Measurements from ENCODE around the gene MEIOB.
"Not testable (repeated sequence)": the region's sequence is repeated elsewhere in the genome, so short reads cannot be mapped to it uniquely, and the experiment has no call there.

MEIOB gene

GRCh38 chr16:1887711-1888354, 15.9 kb upstream of the MEIOB start:
- no peak for DNase-seq (ENCODE audit: low spot score)
- in situ Hi-C loops (cut with MboI; ENCODE audit: low sequenced_read_pairs, unreplicated experiment) = no loop called here
- TF ChIP-seq CTCF (IDR thresholded peaks at IDR 0.05; ENCODE audit: borderline replicate concordance, control extremely low read depth, extremely low read depth, insufficient read depth, missing control alignments) = no peak

- no peak for DNase-seq (ENCODE audit: low spot score)
- in situ Hi-C loops (cut with MboI; ENCODE audit: low sequenced_read_pairs, unreplicated experiment) = no loop called here
- TF ChIP-seq CTCF (IDR thresholded peaks at IDR 0.05; ENCODE audit: borderline replicate concordance, control extremely low read depth, extremely low read depth, insufficient read depth, missing control alignments) = no peak
Observed at GRCh38 chr16:1884889-1885288, 12.9 kb upstream of the MEIOB start.

GRCh38 chr16:1884155-1884760, 12.3 kb upstream of the MEIOB start:
- TF ChIP-seq CTCF (IDR thresholded peaks at IDR 0.05; ENCODE audit: borderline replicate concordance, control extremely low read depth, extremely low read depth, insufficient read depth, missing control alignments) = no peak
- DNase-seq (ENCODE audit: low spot score) = no peak
- in situ Hi-C loops (cut with MboI; ENCODE audit: low sequenced_read_pairs, unreplicated experiment) = no loop called here

GRCh38 chr16:1881172-1881571, 9.2 kb upstream of the MEIOB start:
- in situ Hi-C loops (cut with MboI; ENCODE audit: low sequenced_read_pairs, unreplicated experiment); DNase-seq (ENCODE audit: low spot score): not testable (repeated sequence)

GRCh38 chr16:1879477-1879876, 7.5 kb upstream of the MEIOB start:
- no peak for DNase-seq (ENCODE audit: low spot score)
- in situ Hi-C loops (cut with MboI; ENCODE audit: low sequenced_read_pairs, unreplicated experiment) = no loop called here
- TF ChIP-seq CTCF (IDR thresholded peaks at IDR 0.05; ENCODE audit: borderline replicate concordance, control extremely low read depth, extremely low read depth, insufficient read depth, missing control alignments) = no peak

GRCh38 chr16:1878256-1878655, 6.3 kb upstream of the MEIOB start:
- TF ChIP-seq CTCF (IDR thresholded peaks at IDR 0.05; ENCODE audit: borderline replicate concordance, control extremely low read depth, extremely low read depth, insufficient read depth, missing control alignments) = no peak
- in situ Hi-C loops (cut with MboI; ENCODE audit: low sequenced_read_pairs, unreplicated experiment) = no loop called here
- DNase-seq (ENCODE audit: low spot score) = no peak

- in situ Hi-C loops (cut with MboI; ENCODE audit: low sequenced_read_pairs, unreplicated experiment) = no loop called here
- DNase-seq (ENCODE audit: low spot score) = no peak
Observed at GRCh38 chr16:1877804-1878203, 5.8 kb upstream of the MEIOB start.

More at GRCh38 chr16:1877804-1878203, 5.8 kb upstream of the MEIOB start:
- no peak for TF ChIP-seq CTCF (IDR thresholded peaks at IDR 0.05; ENCODE audit: borderline replicate concordance, control extremely low read depth, extremely low read depth, insufficient read depth, missing control alignments)

Data from GM13976 (cell line).